ENCODE results near the gene MZT1.

DNA sequence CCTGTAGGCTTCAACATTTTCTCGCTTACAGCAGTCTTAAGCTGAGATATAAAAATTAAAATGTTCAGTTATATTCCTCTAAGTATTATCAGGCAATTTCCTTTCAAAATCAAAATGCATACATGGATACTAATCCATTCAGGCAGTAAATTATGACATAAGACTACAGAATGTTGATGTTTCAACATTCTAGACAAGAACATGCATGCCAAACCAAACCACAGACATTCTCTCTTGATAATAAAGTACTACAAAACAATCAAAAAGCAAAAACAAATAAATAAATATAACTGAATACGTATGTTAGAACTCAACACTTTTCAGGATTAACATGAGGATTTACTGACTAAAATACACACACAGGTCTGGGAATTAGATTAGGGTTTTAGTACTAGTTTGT is 46.6 kb upstream of the MZT1 start:
- TF ChIP-seq, protein P1, sequence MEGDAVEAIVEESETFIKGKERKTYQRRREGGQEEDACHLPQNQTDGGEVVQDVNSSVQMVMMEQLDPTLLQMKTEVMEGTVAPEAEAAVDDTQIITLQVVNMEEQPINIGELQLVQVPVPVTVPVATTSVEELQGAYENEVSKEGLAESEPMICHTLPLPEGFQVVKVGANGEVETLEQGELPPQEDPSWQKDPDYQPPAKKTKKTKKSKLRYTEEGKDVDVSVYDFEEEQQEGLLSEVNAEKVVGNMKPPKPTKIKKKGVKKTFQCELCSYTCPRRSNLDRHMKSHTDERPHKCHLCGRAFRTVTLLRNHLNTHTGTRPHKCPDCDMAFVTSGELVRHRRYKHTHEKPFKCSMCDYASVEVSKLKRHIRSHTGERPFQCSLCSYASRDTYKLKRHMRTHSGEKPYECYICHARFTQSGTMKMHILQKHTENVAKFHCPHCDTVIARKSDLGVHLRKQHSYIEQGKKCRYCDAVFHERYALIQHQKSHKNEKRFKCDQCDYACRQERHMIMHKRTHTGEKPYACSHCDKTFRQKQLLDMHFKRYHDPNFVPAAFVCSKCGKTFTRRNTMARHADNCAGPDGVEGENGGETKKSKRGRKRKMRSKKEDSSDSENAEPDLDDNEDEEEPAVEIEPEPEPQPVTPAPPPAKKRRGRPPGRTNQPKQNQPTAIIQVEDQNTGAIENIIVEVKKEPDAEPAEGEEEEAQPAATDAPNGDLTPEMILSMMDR (IDR thresholded peaks at IDR 0.05) = no peak
- TF ChIP-seq ZFX (IDR thresholded peaks at IDR 0.05; ENCODE audit: borderline replicate concordance) = no peak
